ENCODE measurements around the gene ATP6V1G3. TPM values are rescaled to one million over a fixed set of nuclear protein-coding genes. Genes with fewer than 3 reads are reported as not detected.
"Not testable (repeated sequence)": the region's sequence is repeated elsewhere in the genome, so short reads cannot be mapped to it uniquely, and the experiment has no call there.

The ATP6V1G3 gene, protein sequence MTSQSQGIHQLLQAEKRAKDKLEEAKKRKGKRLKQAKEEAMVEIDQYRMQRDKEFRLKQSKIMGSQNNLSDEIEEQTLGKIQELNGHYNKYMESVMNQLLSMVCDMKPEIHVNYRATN
- not detected in 3 replicates for total RNA-seq
- long read RNA-seq: 0 reads

DNA sequence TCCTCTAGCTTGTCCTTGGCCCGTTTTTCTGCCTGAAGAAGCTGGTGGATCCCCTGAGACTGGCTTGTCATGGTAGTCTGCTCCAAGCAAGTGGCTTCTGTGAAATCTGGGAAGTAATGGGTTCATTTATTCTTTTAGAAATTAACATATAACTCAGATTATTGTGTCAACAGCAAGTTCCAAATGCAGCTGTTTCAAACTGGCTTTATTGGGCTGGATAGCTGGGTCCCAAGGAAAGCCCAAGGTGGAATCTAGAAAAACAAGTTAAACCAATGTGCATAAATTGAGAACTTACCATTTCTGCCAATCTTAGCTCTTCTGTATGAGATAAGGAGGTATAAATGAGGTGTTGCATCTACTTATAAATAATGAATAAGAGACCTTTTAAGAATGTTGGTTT lies at the start of gene ATP6V1G3:
Gene ATP6V1G3, minus strand, starts transcription at position 101 of the 400 bp plus-strand sequence. Its CDS starts 30 bp downstream, at position 71.
- no peak within 1 kb of the TSS for H3K27ac Mint-ChIP-seq (ENCODE audit: unreplicated experiment)
- H3K9me3 Mint-ChIP-seq (ENCODE audit: low read depth): no peaks in the 10 kb centered on the region
- no peak within 1 kb of the TSS for H3K4me3 Mint-ChIP-seq (ENCODE audit: unreplicated experiment)

GRCh38 chr1:198588845-198589244 lies 48.4 kb upstream of the ATP6V1G3 start:
- TF ChIP-seq, protein P1, sequence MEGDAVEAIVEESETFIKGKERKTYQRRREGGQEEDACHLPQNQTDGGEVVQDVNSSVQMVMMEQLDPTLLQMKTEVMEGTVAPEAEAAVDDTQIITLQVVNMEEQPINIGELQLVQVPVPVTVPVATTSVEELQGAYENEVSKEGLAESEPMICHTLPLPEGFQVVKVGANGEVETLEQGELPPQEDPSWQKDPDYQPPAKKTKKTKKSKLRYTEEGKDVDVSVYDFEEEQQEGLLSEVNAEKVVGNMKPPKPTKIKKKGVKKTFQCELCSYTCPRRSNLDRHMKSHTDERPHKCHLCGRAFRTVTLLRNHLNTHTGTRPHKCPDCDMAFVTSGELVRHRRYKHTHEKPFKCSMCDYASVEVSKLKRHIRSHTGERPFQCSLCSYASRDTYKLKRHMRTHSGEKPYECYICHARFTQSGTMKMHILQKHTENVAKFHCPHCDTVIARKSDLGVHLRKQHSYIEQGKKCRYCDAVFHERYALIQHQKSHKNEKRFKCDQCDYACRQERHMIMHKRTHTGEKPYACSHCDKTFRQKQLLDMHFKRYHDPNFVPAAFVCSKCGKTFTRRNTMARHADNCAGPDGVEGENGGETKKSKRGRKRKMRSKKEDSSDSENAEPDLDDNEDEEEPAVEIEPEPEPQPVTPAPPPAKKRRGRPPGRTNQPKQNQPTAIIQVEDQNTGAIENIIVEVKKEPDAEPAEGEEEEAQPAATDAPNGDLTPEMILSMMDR (IDR thresholded peaks at IDR 0.05): no peak
- Mint-ChIP-seq H3K27ac (ENCODE audit: unreplicated experiment) (no peak overlapping the region), H3K36me3 (ENCODE audit: low read depth) (peaks cover 9% of the 10 kb centered on the region), H3K4me1 (ENCODE audit: low read depth) (no peaks in the 10 kb centered on the region), H3K4me3 (ENCODE audit: unreplicated experiment) (no peak overlapping the region), H3K27me3 (ENCODE audit: low read depth) (no peaks in the 10 kb centered on the region), H3K9me3 (ENCODE audit: low read depth) (peaks cover 29% of the 10 kb centered on the region)
- DNase-seq (ENCODE audit: low spot score): no peak

More for the DNA sequence above, at the start of gene ATP6V1G3:
- Mint-ChIP-seq H3K4me1 (ENCODE audit: low read depth) (peaks cover 4% of the 10 kb centered on the region), H3K27me3 (ENCODE audit: low read depth) (no peaks in the 10 kb centered on the region), H3K36me3 (ENCODE audit: low read depth) (no peaks in the 10 kb centered on the region)
- no peak for DNase-seq (ENCODE audit: low spot score)
- TF ChIP-seq, protein P1 (IDR thresholded peaks at IDR 0.05): no peak

GRCh38 chr1:198584163-198584562 lies 43.7 kb upstream of the ATP6V1G3 start:
- Mint-ChIP-seq H3K27me3 (ENCODE audit: low read depth) (no peaks in the 10 kb centered on the region), H3K36me3 (ENCODE audit: low read depth) (peaks cover 13% of the 10 kb centered on the region), H3K27ac (ENCODE audit: unreplicated experiment) (no peak overlapping the region), H3K4me3 (ENCODE audit: unreplicated experiment) (no peak overlapping the region), H3K9me3 (ENCODE audit: low read depth) (peaks cover 27% of the 10 kb centered on the region), H3K4me1 (ENCODE audit: low read depth) (peaks cover 2% of the 10 kb centered on the region)
- DNase-seq (ENCODE audit: low spot score): no peak
- TF ChIP-seq, protein P1 (IDR thresholded peaks at IDR 0.05): no peak

DNA sequence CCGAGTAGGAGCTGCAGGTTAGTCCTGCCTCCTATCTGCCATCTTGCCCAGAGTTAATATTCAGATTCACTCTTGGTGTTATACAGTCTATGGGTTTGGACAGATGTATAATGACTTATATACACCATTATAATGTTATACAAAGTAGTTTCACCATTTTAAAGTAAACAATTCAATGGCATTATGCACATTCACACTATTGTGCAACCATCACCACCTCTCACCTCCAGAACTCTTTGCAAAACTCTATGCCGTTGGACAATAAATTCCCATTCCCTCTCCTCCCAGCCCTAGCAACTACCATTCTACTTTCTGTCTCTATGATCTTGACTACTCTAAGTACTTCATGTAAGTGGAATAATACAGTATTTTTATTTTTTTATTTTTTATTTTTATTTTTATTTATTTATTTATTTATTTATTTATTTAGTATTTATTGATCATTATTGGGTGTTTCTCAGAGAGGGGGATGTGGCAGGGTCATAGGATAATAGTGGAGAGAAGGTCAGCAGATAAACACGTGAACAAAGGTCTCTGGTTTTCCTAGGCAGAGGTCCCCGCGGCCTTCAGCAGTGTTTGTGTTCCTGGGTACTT lies 42.8 kb upstream of the ATP6V1G3 start:
- H3K27me3 Mint-ChIP-seq (ENCODE audit: low read depth); DNase-seq (ENCODE audit: low spot score); H3K27ac Mint-ChIP-seq (ENCODE audit: unreplicated experiment); H3K4me3 Mint-ChIP-seq (ENCODE audit: unreplicated experiment); H3K4me1 Mint-ChIP-seq (ENCODE audit: low read depth): not testable (repeated sequence)
- H3K9me3 Mint-ChIP-seq (ENCODE audit: low read depth): peaks cover 23% of the 10 kb centered on the region
- H3K36me3 Mint-ChIP-seq (ENCODE audit: low read depth): peaks cover 12% of the 10 kb centered on the region

DNA sequence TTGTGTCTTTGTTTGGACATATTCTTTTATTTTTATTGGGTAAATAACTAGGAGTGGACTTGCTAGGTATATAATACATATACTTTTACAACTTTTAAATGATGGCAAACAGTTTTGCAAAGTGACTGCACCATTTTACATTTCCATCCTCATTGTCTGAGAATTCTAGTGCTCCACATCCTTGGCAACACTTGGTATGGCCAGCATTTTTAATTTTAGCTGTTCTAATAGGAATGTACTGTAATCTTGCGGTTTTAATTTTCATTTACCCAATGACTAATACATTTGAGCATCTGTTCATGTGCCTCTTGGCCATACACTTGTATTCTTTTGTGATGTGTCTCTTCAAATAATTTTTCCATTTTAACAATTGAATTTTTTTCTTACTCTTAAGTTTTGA lies 37.0 kb upstream of the ATP6V1G3 start:
- H3K4me1 Mint-ChIP-seq (ENCODE audit: low read depth): peaks cover 27% of the 10 kb centered on the region
- TF ChIP-seq, protein P1 (IDR thresholded peaks at IDR 0.05): no peak

More for the DNA sequence above, 37.0 kb upstream of the ATP6V1G3 start:
- Mint-ChIP-seq H3K4me3 (ENCODE audit: unreplicated experiment) (no peak overlapping the region), H3K36me3 (ENCODE audit: low read depth) (peaks cover 9% of the 10 kb centered on the region), H3K9me3 (ENCODE audit: low read depth) (peaks cover 16% of the 10 kb centered on the region), H3K27ac (ENCODE audit: unreplicated experiment) (no peak overlapping the region), H3K27me3 (ENCODE audit: low read depth) (no peaks in the 10 kb centered on the region)
- no peak for DNase-seq (ENCODE audit: low spot score)
